Prostate gland (tissue), 2 donors: ENCODE results near the gene NDFIP2. TPM values are rescaled to one million over a fixed set of nuclear protein-coding genes. Genes with fewer than 3 reads are reported as not detected.

Source experiments
- DNase-seq: peaks from one replicate; pipeline ENCODE4 v3.0.0-alpha.2; 2019; ENCODE audit warnings: low spot score
- H3K27ac ChIP-seq, 2 donors: fragments of 200-600 bp; sonication (generic); 2 replicates each; pipeline ENCODE4 v1.5.1; 2017 to 2019
- H3K27me3 ChIP-seq: fragments of 200-600 bp; sonication (generic); replicated peaks from 2 replicates; pipeline ENCODE4 v1.5.1; 2019; ENCODE audit not compliant: insufficient read depth
- H3K36me3 ChIP-seq, 2 donors: fragments of 200-600 bp; sonication (generic); 1 replicate in 1 of 2; 2 replicates in 1 of 2; pipeline versions ENCODE4 v1.5.1 to v1.8.1; 2017 to 2019
- H3K4me1 ChIP-seq: fragments of 200-600 bp; sonication (generic); replicated peaks from 2 replicates; pipeline ENCODE4 v1.5.1; 2019
- H3K4me3 ChIP-seq, 2 donors: fragments of 200-600 bp; sonication (generic); 2 replicates each; pipeline ENCODE4 v1.5.1; 2017 to 2019
- H3K9me3 ChIP-seq: fragments of 200-600 bp; sonication (generic); 2 replicates; pipeline ENCODE4 v1.5.1; 2017
- CTCF ChIP-seq, 4 experiments: fragments of 200-600 bp in 2 of 4; fragments of 450-650 bp in 2 of 4; sonication (generic) in 2 of 4; IDR thresholded peaks; 1 replicate in 3 of 4; 2 replicates in 1 of 4; pipeline ENCODE4 v1.5.1; 2016 to 2019; ENCODE audit warnings: antibody characterized with exemption in 4 of 4, mild to moderate bottlenecking in 2 of 4, moderate library complexity in 2 of 4
- POLR2A ChIP-seq: fragments of 450-650 bp; IDR thresholded peaks from one replicate; pipeline ENCODE4 v1.6.1; 2016; ENCODE audit warnings: antibody characterized with exemption, mild to moderate bottlenecking
- POLR2AphosphoS5 ChIP-seq: sonication (generic); formaldehyde crosslinking; IDR thresholded peaks from one replicate; pipeline ENCODE4 v1.6.1; 2017; ENCODE audit warnings: antibody characterized with exemption
- WGBS: methylation state at CpG from one replicate; pipeline ENCODE4 v1.1.5; 2018; 5-methylcytosine and 5-hydroxymethylcytosine counted together
- intact Hi-C: fragments of 100-400 bp; cut with DNase I; formaldehyde crosslinking; loops from one replicate; pipeline ENCODE4 v1.14.2; 2022
- total RNA-seq, 2 donors: library from RNA; depleted of rRNA; stranded (reverse); fragments of >200 nt; gene quantifications; one replicate each; pipeline ENCODE4 v1.1.0, GENCODE V29; 2016

Gene NDFIP2
- total RNA-seq, 2 donors from 2014 or later, result 22.2 to 30.8 TPM

DNA sequence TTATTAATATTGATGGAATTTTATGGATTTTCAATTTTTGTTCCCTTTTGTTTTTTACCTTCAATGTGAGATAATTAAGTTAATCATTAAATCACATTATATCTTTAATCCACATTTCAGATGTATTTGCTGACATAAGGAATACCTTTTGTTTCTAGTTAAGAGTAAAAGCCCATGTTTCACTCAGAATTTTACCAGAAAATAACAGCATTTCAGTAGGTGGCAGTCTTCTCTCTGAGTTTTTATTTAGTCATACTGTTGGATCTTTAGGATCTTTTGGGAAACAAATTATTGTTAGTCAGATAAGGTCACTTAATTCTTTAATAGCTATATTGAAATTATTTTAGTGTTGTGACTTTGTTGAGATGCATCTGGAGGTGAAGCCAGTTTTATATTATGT, 67.9 kb downstream of the NDFIP2 start:
- no peak for DNase-seq
- TF ChIP-seq CTCF (IDR thresholded peaks at IDR 0.05), result peak in 3 of 4 experiments; percentile 15 to 53 (median 51)
- no peak for TF ChIP-seq POLR2AphosphoS5
- Histone ChIP-seq H3K4me1 (no peaks in the 10 kb centered on the region), H3K9me3 (no peaks in the 10 kb centered on the region), H3K27ac (no peak overlapping the region), H3K36me3 (no peaks in the 10 kb centered on the region), H3K4me3 (no peak overlapping the region), H3K27me3 (no peaks in the 10 kb centered on the region)
- intact Hi-C loops, result no loop called here

DNA sequence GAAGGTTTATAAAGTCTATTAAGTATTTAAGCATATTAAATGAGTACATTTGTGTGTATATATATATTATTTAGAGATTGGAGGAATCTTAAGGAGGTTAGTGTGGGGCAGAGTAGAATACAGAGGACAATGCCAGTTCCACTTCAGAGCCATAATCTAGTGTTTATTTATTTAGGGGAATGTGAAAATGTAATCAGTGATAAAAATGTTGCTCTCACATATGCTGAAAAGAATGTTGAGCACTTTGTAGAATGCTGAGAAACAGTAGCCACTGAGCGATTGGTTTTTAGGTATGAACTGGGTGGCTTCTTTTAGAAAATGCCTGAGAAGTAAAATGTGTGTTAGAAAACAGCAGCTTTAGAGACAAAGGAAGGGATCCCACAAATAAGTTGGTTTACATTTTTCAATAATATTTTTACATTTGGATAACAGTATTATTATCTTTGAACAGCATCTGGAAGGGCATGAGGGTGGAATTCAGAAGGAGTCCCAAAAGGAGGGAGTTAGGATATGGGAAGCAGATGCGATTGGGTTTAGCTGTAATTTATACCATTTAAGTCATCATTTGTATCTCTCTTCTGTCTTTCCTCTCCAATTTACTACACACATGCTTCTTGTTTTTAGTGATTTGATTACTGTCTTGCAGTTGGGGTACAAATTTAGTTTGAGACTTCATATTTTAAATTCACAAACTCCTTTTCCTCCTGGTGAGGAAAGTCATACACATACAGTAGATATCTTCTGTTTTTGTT, 68.6 kb downstream of the NDFIP2 start:
- no peak for DNase-seq
- intact Hi-C loops, result no loop called here

GRCh38 chr13:79557666-79558065, 76.7 kb downstream of the NDFIP2 start:
- H3K4me1 ChIP-seq, result no peaks in the 10 kb centered on the region
- 99% methylated on average over 2 of the region's 2 CpGs for WGBS
- H3K4me3 ChIP-seq, result no peak overlapping the region
- no peaks in the 10 kb centered on the region for H3K36me3 ChIP-seq
- TF ChIP-seq CTCF (IDR thresholded peaks at IDR 0.05) (no peak), POLR2AphosphoS5 (no peak), POLR2A (no peak)
- H3K27ac ChIP-seq, result no peak overlapping the region
- DNase-seq, result no peak
- H3K9me3 ChIP-seq, result no peaks in the 10 kb centered on the region
- intact Hi-C loops, result no loop called here
- no peaks in the 10 kb centered on the region for H3K27me3 ChIP-seq

More for the DNA sequence above, 68.6 kb downstream of the NDFIP2 start:
- no peak for TF ChIP-seq CTCF (IDR thresholded peaks at IDR 0.05)
- no peak for TF ChIP-seq POLR2AphosphoS5
- TF ChIP-seq POLR2A, result no peak
- Histone ChIP-seq H3K27ac (no peak overlapping the region), H3K27me3 (no peaks in the 10 kb centered on the region), H3K9me3 (no peaks in the 10 kb centered on the region), H3K4me3 (no peak overlapping the region), H3K4me1 (no peaks in the 10 kb centered on the region), H3K36me3 (no peaks in the 10 kb centered on the region)
- 63% methylated on average over 2 of the region's 2 CpGs for WGBS

DNA sequence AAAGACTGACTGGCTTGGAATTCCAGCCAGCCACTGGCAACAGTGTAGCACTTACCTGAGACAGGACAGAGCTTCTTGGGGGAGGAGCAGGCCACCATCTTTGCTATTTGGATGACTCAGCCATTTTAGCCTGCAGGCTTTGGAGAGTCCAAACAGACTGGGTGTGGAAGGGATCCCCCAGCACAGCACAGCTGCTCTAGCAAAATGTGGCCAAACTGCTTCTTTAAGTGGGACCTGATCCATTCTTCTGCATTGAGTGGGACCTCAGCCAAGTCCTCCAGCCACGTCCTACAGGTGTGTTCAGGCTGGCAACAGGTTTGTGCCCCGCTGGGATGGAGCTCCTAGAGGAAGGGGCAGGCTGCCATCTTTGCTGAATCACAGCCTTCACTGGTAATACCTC, 80.0 kb downstream of the NDFIP2 start:
- Histone ChIP-seq H3K4me1 (no peaks in the 10 kb centered on the region), H3K27me3 (no peaks in the 10 kb centered on the region), H3K36me3 (no peaks in the 10 kb centered on the region), H3K27ac (no peak overlapping the region), H3K4me3 (no peak overlapping the region), H3K9me3 (no peaks in the 10 kb centered on the region)
- intact Hi-C loops, result no loop called here
- WGBS, result 78% methylated on average over 2 of the region's 2 CpGs
- TF ChIP-seq CTCF (IDR thresholded peaks at IDR 0.05) (no peak), POLR2AphosphoS5 (no peak), POLR2A (no peak)
- no peak for DNase-seq

DNA sequence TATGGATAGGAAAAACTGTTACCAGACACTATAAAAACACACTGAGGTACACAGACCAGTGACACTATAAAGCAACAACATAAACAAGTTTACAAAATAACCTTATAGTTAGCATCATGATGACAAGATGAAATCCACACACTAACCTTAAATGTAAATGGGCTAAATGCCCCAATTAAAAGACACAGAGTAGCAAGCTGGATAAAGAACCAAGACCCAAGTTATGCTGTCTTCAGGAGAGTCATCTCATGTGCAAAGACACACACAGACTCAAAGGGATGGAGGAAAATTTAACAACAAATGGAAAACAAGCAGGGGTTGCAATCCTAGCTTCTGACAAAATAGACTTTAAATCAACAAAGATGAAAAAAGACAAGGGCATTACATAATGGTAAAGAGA, 81.6 kb downstream of the NDFIP2 start:
- Histone ChIP-seq H3K4me3 (no peak overlapping the region), H3K27ac (no peak overlapping the region), H3K9me3 (no peaks in the 10 kb centered on the region), H3K36me3 (no peaks in the 10 kb centered on the region), H3K4me1 (no peaks in the 10 kb centered on the region), H3K27me3 (no peaks in the 10 kb centered on the region)
- intact Hi-C loops, result no loop called here
- DNase-seq, result no peak
- no peak for TF ChIP-seq POLR2AphosphoS5
